ENCODE data around the gene LRRC28. TPM values are rescaled to one million over a fixed set of nuclear protein-coding genes. Genes with fewer than 3 reads are reported as not detected.

LRRC28 gene
- total RNA-seq, 1 experiment from 2014 or later = 10.6 TPM

DNA sequence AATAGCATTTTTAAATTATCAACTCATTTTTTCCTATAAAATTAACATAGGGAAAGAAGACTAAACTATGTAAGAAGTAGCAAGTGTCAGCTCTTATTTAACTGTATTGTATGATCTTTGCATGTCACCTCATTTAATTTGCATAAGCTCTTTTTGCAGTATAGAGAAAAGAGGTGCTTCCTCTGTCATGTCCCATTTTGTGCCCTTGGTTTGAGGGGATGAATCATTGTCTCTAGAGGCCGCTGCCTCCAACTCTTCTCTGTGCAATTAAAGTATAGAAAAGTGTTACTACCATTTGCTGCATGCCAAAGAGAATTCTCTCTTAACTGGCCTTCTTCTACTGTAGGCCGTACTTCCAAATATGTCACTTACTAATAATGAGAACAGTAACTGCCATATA, 93.4 kb downstream of the LRRC28 start:
- no TSS peak for BruUV-seq (replicated peaks)
- POLR2A ChIA-PET = interaction anchor here (1.1 kb wide), 1 partner anchor 24 kb away, joined by 5 read pairs; no protein-coding TSS in a partner anchor
- no peak for DNase-seq (ENCODE audit: unreplicated experiment)
- Mint-ChIP-seq H3K4me1 (ENCODE audit: insufficient read depth, unreplicated experiment) (no peaks in the 10 kb centered on the region), H3K27me3 (ENCODE audit: insufficient read depth, unreplicated experiment) (no peaks in the 10 kb centered on the region), H3K27ac (ENCODE audit: low read depth, unreplicated experiment) (no peak overlapping the region), H3K4me3 (ENCODE audit: unreplicated experiment) (no peak overlapping the region), H3K9me3 (ENCODE audit: unreplicated experiment) (no peaks in the 10 kb centered on the region), H3K36me3 (ENCODE audit: insufficient read depth, unreplicated experiment) (peaks cover 9% of the 10 kb centered on the region)
- CTCF ChIA-PET = interaction anchor here (0.6 to 0.8 kb wide), 3 partner anchors 9 to 39 kb away, joined by 3 read pairs; no protein-coding TSS in a partner anchor
- TF ChIP-seq CTCF (IDR thresholded peaks at IDR 0.05; ENCODE audit: unreplicated experiment) = no peak
- intact Hi-C loops (cut with micrococcal nuclease) = no loop called here

- intact Hi-C loops (cut with micrococcal nuclease) = no loop called here
- H3K27me3 Mint-ChIP-seq (ENCODE audit: insufficient read depth, unreplicated experiment) = no peaks in the 10 kb centered on the region
- no peaks in the 10 kb centered on the region for H3K9me3 Mint-ChIP-seq (ENCODE audit: unreplicated experiment)
- CTCF ChIA-PET = no interaction called here
- no peak overlapping the region for H3K27ac Mint-ChIP-seq (ENCODE audit: low read depth, unreplicated experiment)
- no peak for TF ChIP-seq CTCF (IDR thresholded peaks at IDR 0.05; ENCODE audit: unreplicated experiment)
- H3K4me3 Mint-ChIP-seq (ENCODE audit: unreplicated experiment) = no peak overlapping the region
- no peaks in the 10 kb centered on the region for H3K4me1 Mint-ChIP-seq (ENCODE audit: insufficient read depth, unreplicated experiment)
- DNase-seq (ENCODE audit: unreplicated experiment) = no peak
- POLR2A ChIA-PET = no interaction called here
- BruUV-seq (replicated peaks) = no TSS peak
- peaks cover 11% of the 10 kb centered on the region for H3K36me3 Mint-ChIP-seq (ENCODE audit: insufficient read depth, unreplicated experiment)
Measured at GRCh38 chr15:99345242-99345641, 94.0 kb downstream of the LRRC28 start.

DNA sequence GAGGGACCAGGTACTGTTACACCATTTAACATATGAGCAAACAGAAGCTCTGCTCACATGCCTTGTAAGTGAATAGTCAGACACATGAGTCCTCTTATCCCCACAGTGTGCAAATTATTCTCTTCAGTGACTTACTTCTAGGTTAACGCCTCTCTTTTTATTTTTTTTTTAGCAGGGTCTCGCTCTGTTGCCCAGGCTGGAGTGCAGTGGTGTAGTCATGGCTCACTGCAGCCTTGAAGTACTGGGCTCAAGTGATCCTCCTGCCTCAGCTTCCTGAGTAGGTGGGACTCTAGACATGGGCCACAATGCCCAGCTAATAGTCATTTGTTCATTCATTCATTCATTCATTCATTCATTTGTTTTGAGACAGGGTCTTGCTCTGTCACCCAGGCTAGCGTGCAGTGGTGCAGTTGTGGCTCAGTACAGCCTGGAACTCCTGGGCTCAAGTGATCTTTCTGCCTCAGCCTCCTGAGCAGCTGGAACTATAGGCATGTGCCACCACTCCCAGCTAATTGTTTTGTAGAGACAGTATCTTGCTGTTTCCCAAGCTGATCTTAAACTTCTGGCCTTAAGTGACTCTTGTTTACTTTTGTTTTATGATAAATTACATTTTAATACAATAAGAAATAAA, 94.7 kb downstream of the LRRC28 start:
- CTCF ChIA-PET = interaction anchor here (1.0 kb wide), 1 partner anchor 73 kb away, joined by 3 read pairs; no protein-coding TSS in a partner anchor

GRCh38 chr15:99347574-99347973, 96.3 kb downstream of the LRRC28 start:
- CTCF ChIA-PET = no interaction called here
- TF ChIP-seq CTCF (IDR thresholded peaks at IDR 0.05; ENCODE audit: unreplicated experiment) = no peak
- intact Hi-C loops (cut with micrococcal nuclease) = no loop called here

More for the DNA sequence above, 94.7 kb downstream of the LRRC28 start:
- no peaks in the 10 kb centered on the region for H3K9me3 Mint-ChIP-seq (ENCODE audit: unreplicated experiment)
- H3K27me3 Mint-ChIP-seq (ENCODE audit: insufficient read depth, unreplicated experiment) = no peaks in the 10 kb centered on the region
- no peak for DNase-seq (ENCODE audit: unreplicated experiment)
- intact Hi-C loops (cut with micrococcal nuclease) = no loop called here
- no peak overlapping the region for H3K27ac Mint-ChIP-seq (ENCODE audit: low read depth, unreplicated experiment)
- POLR2A ChIA-PET = interaction anchor here (0.6 kb wide), 1 partner anchor 108 kb away, joined by 3 read pairs; no protein-coding TSS in a partner anchor
- no peaks in the 10 kb centered on the region for H3K4me1 Mint-ChIP-seq (ENCODE audit: insufficient read depth, unreplicated experiment)
- TF ChIP-seq CTCF (IDR thresholded peaks at IDR 0.05; ENCODE audit: unreplicated experiment) = no peak
- no TSS peak for BruUV-seq (replicated peaks)
- peaks cover 11% of the 10 kb centered on the region for H3K36me3 Mint-ChIP-seq (ENCODE audit: insufficient read depth, unreplicated experiment)
- no peak overlapping the region for H3K4me3 Mint-ChIP-seq (ENCODE audit: unreplicated experiment)

More at GRCh38 chr15:99347574-99347973, 96.3 kb downstream of the LRRC28 start:
- H3K36me3 Mint-ChIP-seq (ENCODE audit: insufficient read depth, unreplicated experiment) = peaks cover 11% of the 10 kb centered on the region
- no peak overlapping the region for H3K4me3 Mint-ChIP-seq (ENCODE audit: unreplicated experiment)
- no peak overlapping the region for H3K27ac Mint-ChIP-seq (ENCODE audit: low read depth, unreplicated experiment)
- no TSS peak for BruUV-seq (replicated peaks)
- H3K9me3 Mint-ChIP-seq (ENCODE audit: unreplicated experiment) = no peaks in the 10 kb centered on the region
- H3K4me1 Mint-ChIP-seq (ENCODE audit: insufficient read depth, unreplicated experiment) = no peaks in the 10 kb centered on the region
- DNase-seq (ENCODE audit: unreplicated experiment) = no peak
- POLR2A ChIA-PET = no interaction called here
- H3K27me3 Mint-ChIP-seq (ENCODE audit: insufficient read depth, unreplicated experiment) = no peaks in the 10 kb centered on the region

Measured in MCF 10A (cell line).